DMS53 (cell line): ENCODE results near the gene OXT.
"Not testable (repeated sequence)": the region's sequence is repeated elsewhere in the genome, so short reads cannot be mapped to it uniquely, and the experiment has no call there.

Experiments
- DNase-seq: peaks from one replicate; lab custom pipeline; 2025; lab: John Stamatoyannopoulos, UW

OXT gene

GRCh38 chr20:3047486-3048419 is 23.7 kb upstream of the OXT start:
- DNase-seq = no peak

DNA sequence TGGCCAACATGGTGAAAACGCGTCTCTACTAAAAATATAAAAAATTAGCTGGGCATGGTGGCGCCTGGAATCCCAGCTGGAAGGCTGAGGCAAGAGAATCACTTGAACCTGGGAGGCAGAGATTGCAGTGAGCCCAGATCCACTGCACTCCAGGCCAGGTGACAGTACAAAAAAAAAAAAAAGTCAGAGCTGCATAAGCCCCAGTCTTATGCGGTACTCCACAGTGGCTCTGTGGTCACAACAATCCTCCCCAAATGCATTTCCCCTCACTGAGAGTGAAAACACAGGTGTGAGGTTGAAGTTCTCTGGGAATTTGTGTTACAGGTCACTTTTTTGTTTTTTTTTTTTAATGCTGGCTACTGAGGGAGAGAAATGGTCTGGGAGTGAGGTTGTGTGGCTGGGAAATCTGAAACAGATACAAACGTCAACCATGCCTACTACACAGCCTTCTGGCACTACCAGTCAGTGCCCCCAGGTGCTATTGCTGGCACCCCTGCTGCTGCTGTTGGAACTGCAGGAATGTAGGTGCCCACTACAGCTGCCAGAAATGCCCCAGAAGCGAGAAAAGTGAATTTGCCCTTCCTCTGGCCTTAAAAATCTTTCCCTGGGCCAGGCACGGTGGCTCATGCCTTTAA is 19.9 kb upstream of the OXT start:
- peak; percentile 51 for DNase-seq

- no peak for DNase-seq
These were observed 11.9 kb upstream of the OXT start for GRCh38 chr20:3059489-3059888.

DNA sequence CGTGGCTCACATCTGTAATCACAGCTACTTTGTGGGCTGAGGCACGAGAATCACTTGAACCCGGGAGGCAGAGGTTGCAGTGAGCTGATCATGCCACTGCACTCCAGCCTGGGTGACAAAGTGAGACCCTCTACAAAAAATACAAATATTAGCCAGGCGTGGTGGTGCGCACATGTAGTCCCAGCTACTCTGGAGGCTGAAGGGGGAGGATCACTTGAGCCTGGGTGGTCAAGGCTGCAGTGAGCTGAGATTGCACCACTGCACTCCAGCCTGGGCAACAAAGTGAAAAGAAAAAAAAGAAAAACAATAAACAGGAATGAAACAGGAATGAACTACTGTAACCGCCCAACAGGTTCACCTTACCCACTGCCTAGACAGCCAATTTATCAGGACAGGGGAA is 7.3 kb upstream of the OXT start:
- DNase-seq = not testable (repeated sequence)

GRCh38 chr20:3067139-3068014 is 4.0 kb upstream of the OXT start:
- no peak for DNase-seq

DNA sequence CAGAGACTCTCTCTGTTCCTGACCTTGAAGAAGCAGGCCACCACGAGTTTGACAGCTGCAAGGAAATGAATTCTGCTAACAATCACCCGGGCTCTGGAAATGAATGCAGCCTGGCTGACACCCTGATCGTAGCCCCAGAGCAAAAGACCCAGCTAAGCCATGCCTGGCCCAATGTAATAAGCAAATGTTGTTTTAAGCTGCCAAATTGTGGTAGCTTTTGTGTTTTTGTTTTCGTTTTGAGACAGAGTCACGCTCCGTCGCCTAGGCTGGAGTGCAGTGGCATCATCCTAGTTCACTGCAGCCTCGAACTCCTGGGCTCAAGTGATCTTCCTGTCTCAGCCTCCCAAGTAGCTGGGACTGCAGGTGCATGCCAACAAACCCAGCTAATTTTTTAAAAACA is 3.3 kb upstream of the OXT start:
- DNase-seq = no peak

DNA sequence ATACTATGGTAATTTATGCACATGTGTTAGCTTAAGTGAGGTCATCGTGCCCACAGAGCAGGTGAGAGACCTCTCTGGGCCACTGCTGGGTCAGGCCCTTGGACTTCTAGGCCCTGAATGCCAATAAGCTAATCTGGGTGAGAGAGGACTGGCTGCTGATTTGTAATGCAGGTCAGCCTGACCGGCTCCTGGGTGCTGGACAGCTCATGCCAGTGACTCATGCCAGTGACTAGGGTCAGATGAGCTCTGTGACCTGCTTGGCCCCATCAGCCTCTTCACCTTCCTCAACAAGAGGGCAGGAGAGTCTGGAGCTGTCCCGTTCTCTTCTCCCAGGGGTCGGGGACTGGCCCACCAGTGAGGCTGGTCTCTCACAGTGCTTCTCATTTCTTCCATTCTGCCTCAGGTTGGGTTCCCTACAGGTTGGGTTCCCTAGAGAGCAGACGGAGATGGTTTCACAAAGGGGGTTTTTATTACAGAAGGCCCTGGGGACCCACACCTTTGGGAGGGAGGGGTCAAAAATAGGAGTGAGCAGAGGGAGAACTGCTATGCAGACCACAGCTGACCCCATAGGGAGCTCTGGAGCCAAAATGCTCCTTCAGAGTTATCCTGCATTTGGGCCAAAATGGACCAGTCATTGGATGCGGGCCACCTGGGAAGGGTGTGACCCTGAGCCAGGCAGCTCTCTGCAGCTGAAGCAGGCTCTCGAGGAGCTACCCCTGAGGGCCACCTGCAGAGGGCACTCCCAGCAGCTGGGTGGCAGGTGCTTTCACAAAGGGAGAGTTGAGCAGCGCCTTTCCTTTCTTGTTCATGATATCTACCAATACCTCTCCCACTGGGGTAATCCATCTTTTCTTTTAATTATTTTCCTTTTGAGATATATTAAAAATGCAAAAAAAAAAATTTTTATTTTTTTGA is 2.2 kb upstream of the OXT start:
- DNase-seq = peak; percentile 74

GRCh38 chr20:3070725-3071124 is 695 bp upstream of the OXT start:
- DNase-seq = no peak

GRCh38 chr20:3071266-3071609 is 182 bp upstream of the OXT start:
- DNase-seq = no peak

GRCh38 chr20:3072530-3073250 is 1.3 kb downstream of the OXT start:
- no peak for DNase-seq

- not testable (repeated sequence) for DNase-seq
These were observed 1.8 kb downstream of the OXT start for GRCh38 chr20:3073251-3073643.

GRCh38 chr20:3074812-3075211 is 3.4 kb downstream of the OXT start:
- DNase-seq = no peak

DNA sequence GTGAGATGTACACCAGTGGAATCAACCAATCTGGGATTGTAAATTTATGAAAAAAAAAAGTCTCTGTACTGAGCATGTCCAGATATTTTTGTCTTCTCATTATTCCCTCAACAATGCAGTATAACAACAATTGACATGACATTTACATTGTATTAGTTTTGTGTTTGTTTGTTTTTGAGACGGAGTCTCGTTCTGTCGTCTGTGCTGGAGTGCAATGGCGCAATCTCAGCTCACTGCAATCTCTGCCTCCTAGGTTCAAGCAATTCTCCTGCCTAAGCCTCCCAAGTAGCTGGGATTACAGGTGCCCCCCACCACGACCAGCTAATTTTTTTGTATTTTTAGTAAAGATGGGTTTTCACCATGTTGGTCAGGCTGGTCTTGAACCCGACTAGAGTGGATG is 3.9 kb downstream of the OXT start:
- not testable (repeated sequence) for DNase-seq

- DNase-seq = no peak
These were observed 6.3 kb downstream of the OXT start for GRCh38 chr20:3077618-3078134.

DNA sequence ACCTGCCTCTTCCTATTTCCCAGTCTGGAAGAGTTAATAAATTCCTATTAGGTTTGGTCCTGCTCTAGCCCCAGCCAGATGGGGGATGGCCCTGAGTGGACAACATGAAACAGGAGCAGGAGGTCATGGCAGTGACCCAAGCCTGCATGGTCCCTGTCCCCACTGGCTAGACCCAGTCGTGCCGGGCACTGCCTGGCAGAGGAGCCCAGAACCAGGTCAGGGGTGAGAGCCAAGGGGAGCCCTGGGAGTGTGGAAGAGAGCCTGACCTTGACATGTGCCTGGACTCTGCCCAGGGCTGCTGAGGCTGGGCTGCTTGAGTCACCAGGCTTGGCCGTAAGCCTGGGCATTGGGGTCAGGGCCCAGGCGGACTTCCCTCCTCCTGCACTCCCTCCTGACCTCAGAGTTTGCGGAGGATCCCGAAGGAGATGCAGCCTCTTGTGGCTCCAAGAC is 9.5 kb downstream of the OXT start:
- no peak for DNase-seq

DNA sequence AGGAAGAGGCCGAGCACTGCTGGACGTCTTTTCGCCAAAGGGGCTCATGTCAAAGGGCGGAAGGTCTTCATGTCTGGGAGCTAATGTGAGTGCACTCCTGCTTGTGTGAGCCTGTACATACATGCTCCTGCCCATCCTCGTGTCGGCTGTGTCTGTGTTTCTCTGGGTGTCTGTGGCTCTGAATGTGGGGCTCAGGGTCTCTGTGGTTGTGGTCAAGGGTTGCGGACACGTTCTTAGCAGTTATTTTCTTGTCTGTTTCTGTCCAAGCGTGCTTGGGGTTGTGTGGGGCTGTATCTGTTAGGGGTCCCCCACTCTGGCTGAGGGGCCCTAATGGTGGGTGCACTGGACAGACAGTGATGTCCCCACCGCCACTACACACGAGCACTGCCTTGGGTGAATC is 10.2 kb downstream of the OXT start:
- DNase-seq = no peak

- DNase-seq = peak; percentile 57
These were observed 11.0 kb downstream of the OXT start for GRCh38 chr20:3082306-3082951.

DNA sequence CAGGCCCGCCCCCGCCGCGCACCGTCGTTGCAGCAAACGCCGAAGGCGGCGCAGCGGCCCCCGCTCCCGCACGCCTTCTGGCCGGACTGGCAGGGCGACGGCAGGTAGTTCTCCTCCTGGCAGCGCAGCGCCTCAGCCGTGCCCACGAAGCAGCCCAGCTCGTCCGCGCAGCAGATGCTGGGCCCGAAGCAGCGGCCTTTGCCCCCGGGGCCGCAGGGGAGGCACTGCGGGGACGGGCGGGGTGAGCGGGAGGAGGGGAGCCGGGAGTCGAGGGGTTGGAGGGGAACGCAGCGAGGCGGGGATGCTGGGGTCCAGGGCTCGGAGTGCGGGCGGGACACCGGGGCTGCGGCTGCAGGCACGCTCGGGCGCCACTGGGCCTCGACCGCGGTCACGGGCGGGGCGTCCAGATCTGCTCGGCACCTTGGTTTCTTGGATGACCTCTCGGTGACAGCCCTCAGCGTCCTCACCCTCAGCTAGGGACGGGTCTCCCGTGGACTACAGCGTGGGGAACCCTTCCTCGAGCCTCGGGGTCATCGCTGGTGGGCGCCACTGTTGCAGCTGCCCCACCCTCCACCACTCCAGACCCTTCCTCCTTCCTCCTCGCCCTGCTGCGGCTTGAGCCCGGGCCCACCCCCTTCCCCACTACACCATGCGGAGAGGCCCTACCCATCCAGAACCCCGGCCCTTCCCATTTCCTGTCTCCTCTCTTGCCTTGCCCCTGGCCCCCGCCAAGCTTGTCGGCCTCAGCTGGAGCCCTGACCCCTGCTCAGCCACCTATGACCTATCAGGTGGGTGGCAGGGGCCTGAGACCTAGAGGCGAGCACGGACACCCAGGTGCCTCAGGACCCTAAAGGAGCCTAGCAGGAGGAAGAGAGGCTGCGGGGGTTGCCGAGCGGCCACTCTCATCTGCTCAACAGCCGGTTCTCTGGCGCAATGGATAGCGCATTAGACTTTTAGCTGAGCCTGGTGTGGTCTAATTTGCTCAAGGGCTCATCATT is 11.8 kb downstream of the OXT start:
- DNase-seq = peak; percentile 52
